CD14-positive monocyte (primary cell): ENCODE results near the gene VWA5B1. TPM values are rescaled to one million over a fixed set of nuclear protein-coding genes. Genes with fewer than 3 reads are reported as not detected.

Experiments used
- DNase-seq, 3 donors: peaks; one replicate each; pipeline ENCODE4 v3.0.0-alpha.2; 2011 to 2022
- H2AFZ ChIP-seq: 2 replicates; pipeline ENCODE4 v1.6.0; 2012; ENCODE audit warnings: mild to moderate bottlenecking, low read depth, low read length, inconsistent platforms; ENCODE audit not compliant: insufficient read depth, poor library complexity, severe bottlenecking
- H3K27ac ChIP-seq, 2 donors: 1 replicate in 1 of 2; 2 replicates in 1 of 2; pipeline ENCODE4 v1.5.1; 2012 to 2013; ENCODE audit warnings: low read length in 2 of 2, control low read depth in 1 of 2, inconsistent platforms in 1 of 2, low read depth in 1 of 2, mild to moderate bottlenecking in 1 of 2
- H3K27me3 ChIP-seq, 2 donors: one replicate each; pipeline versions ENCODE4 v1.6.0 to v1.6.1; 2011 to 2013; ENCODE audit warnings: low read length in 2 of 2; ENCODE audit not compliant: control insufficient read depth in 2 of 2, insufficient read depth in 2 of 2
- H3K36me3 ChIP-seq, 2 donors: replicated peaks in 1 of 2; 1 replicate in 1 of 2; 2 replicates in 1 of 2; pipeline versions ENCODE4 v1.5.1 to v1.6.1; 2012 to 2013; ENCODE audit warnings: low read length in 2 of 2, control low read depth in 1 of 2, inconsistent platforms in 1 of 2, mild to moderate bottlenecking in 1 of 2; ENCODE audit not compliant: insufficient read depth in 2 of 2, control insufficient read depth in 1 of 2
- H3K4me1 ChIP-seq, 2 donors: 1 replicate in 1 of 2; 2 replicates in 1 of 2; pipeline versions ENCODE4 v1.5.1 to v1.6.1; 2012 to 2013; ENCODE audit warnings: low read length in 2 of 2, control low read depth in 1 of 2, inconsistent platforms in 1 of 2, mild to moderate bottlenecking in 1 of 2, moderate library complexity in 1 of 2; ENCODE audit not compliant: insufficient read depth in 2 of 2, control insufficient read depth in 1 of 2
- H3K4me2 ChIP-seq: replicated peaks from 2 replicates; pipeline ENCODE3; 2012; ENCODE audit warnings: low read length, moderate library complexity, mild to moderate bottlenecking; ENCODE audit not compliant: poor library complexity, severe bottlenecking; ENCODE audit errors: extremely low read depth
- H3K4me3 ChIP-seq, 3 experiments: fragments of 200-600 bp in 1 of 3; sonication (generic) in 1 of 3; replicated peaks in 1 of 3; 1 replicate in 2 of 3; 2 replicates in 1 of 3; pipeline ENCODE4 v1.5.1; 2011 to 2013; ENCODE audit warnings: low read length in 3 of 3, mild to moderate bottlenecking in 3 of 3, control low read depth in 2 of 3, low read depth in 2 of 3, inconsistent platforms in 1 of 3, moderate library complexity in 1 of 3
- H3K79me2 ChIP-seq: 2 replicates; pipeline ENCODE4 v1.6.0; 2012; ENCODE audit warnings: mild to moderate bottlenecking, control low read depth, inconsistent platforms, low read length, moderate library complexity; ENCODE audit not compliant: insufficient read depth
- H3K9ac ChIP-seq: 2 replicates; pipeline ENCODE4 v1.6.0; 2017; ENCODE audit warnings: low read length, mild to moderate bottlenecking; ENCODE audit not compliant: insufficient read depth, poor library complexity, severe bottlenecking
- H3K9me3 ChIP-seq, 2 donors: replicated peaks in 1 of 2; 1 replicate in 1 of 2; 2 replicates in 1 of 2; pipeline versions ENCODE4 v1.5.1 to v1.6.1; 2012 to 2013; ENCODE audit warnings: low read length in 2 of 2, control low read depth in 1 of 2; ENCODE audit not compliant: control insufficient read depth in 1 of 2, insufficient read depth in 1 of 2
- H4K20me1 ChIP-seq: 2 replicates; pipeline ENCODE4 v1.6.0; 2012; ENCODE audit warnings: mild to moderate bottlenecking, low read length, control low read depth, moderate library complexity; ENCODE audit not compliant: insufficient read depth
- H3K27ac Mint-ChIP-seq, 7 donors: one replicate each; pipeline ENCODE4 v1.8.0; 2020; ENCODE audit warnings: mild to moderate bottlenecking in 7 of 7, mixed read lengths in 7 of 7, moderate library complexity in 6 of 7, inconsistent platforms in 2 of 7
- H3K27me3 Mint-ChIP-seq, 3 donors: one replicate each; pipeline ENCODE4 v1.8.0; 2021 to 2022; ENCODE audit warnings: low read depth in 3 of 3, mild to moderate bottlenecking in 3 of 3, mixed read lengths in 3 of 3, moderate library complexity in 3 of 3, inconsistent platforms in 1 of 3
- H3K36me3 Mint-ChIP-seq, 2 donors: one replicate each; pipeline ENCODE4 v1.8.0; 2020; ENCODE audit warnings: mixed read lengths in 2 of 2, inconsistent platforms in 1 of 2, mild to moderate bottlenecking in 1 of 2
- H3K4me1 Mint-ChIP-seq: one replicate; pipeline ENCODE4 v1.8.0; 2020; ENCODE audit warnings: mild to moderate bottlenecking, mixed read lengths
- H3K4me3 Mint-ChIP-seq, 2 donors: one replicate each; pipeline ENCODE4 v1.8.0; 2020; ENCODE audit warnings: mild to moderate bottlenecking in 2 of 2, mixed read lengths in 2 of 2, moderate library complexity in 1 of 2
- H3K9me3 Mint-ChIP-seq, 7 donors: one replicate each; pipeline ENCODE4 v1.8.0; 2020 to 2022; ENCODE audit warnings: mixed read lengths in 7 of 7, mild to moderate bottlenecking in 6 of 7, moderate library complexity in 6 of 7, inconsistent platforms in 2 of 7
- WGBS: methylation state at CpG from one replicate; pipeline ENCODE4 v1.1.5; 2013; ENCODE audit warnings: missing lambda C conversion rate; ENCODE audit not compliant: insufficient coverage; 5-methylcytosine and 5-hydroxymethylcytosine counted together
- intact Hi-C, 2 donors: fragments of 100-400 bp; cut with micrococcal nuclease; formaldehyde crosslinking; loops; one replicate each; pipeline versions ENCODE4 v1.15.0 to v1.15.1; 2023
- polyA plus RNA-seq, 3 donors: library from polyadenylated mRNA; depleted of rRNA in 1 of 3; unstranded in 2 of 3; stranded (reverse) in 1 of 3; fragments of 300-500 nt in 2 of 3; fragments of >200 nt in 1 of 3; fragmentation: Illumina TruSeq in 2 of 3; gene quantifications; 1 replicate in 2 of 3; 2 replicates in 1 of 3; pipeline ENCODE4 v1.2.3, GENCODE V29; 2012 to 2021
- TF ChIP-seq, protein P1 (sequence below): fragments of 200-600 bp; IDR thresholded peaks from one replicate; pipeline ENCODE4 v1.8.0; 2022; ENCODE audit warnings: antibody characterized with exemption, mild to moderate bottlenecking

Gene VWA5B1
- polyA plus RNA-seq, 3 donors, result not detected

DNA sequence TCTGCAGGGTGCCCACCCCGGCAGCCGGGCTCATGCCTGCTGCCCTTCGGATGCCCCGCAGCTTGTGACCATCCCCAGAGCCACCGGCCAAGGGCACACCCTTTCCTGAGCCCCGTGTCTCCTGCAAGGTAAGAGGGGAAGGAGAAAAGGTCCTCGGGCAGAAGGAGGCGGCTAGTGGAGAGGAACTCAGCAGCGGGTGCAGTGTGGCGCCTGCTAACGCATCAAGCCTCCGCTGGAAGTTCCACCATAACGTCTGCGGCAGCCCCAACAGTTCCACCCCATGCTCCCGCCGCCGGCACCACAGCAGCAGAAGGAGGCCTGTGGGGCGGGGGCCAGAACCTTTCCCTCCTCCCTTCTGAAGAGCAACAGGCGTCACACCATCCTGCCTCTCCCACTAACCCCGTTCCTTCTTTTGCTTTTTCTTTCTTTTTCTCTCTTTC is 990 bp downstream of the VWA5B1 start:
- H4K20me1 ChIP-seq, result no peaks in the 10 kb centered on the region
- no peaks in the 10 kb centered on the region for H3K36me3 ChIP-seq
- WGBS, result 5% methylated on average over 14 of the region's 20 CpGs
- Mint-ChIP-seq H3K4me3 (peak overlapping the region in 1 of 2 donors; percentile 66), H3K36me3 (no peaks in the 10 kb centered on the region), H3K9me3 (peaks cover 0 to 11% (median 0%) of the 10 kb centered on the region in 7 donors), H3K4me1 (no peaks in the 10 kb centered on the region), H3K27ac (no peak overlapping the region), H3K27me3 (peaks cover 34 to 41% (median 36%) of the 10 kb centered on the region in 3 donors)
- H3K9me3 ChIP-seq, result no peaks in the 10 kb centered on the region
- DNase-seq, result no peak
- no peak overlapping the region for H3K9ac ChIP-seq
- peaks cover 0 to 31% of the 10 kb centered on the region in 2 donors for H3K27me3 ChIP-seq
- H3K79me2 ChIP-seq, result no peaks in the 10 kb centered on the region
- H3K4me3 ChIP-seq, result no peak overlapping the region
- TF ChIP-seq, protein P1, sequence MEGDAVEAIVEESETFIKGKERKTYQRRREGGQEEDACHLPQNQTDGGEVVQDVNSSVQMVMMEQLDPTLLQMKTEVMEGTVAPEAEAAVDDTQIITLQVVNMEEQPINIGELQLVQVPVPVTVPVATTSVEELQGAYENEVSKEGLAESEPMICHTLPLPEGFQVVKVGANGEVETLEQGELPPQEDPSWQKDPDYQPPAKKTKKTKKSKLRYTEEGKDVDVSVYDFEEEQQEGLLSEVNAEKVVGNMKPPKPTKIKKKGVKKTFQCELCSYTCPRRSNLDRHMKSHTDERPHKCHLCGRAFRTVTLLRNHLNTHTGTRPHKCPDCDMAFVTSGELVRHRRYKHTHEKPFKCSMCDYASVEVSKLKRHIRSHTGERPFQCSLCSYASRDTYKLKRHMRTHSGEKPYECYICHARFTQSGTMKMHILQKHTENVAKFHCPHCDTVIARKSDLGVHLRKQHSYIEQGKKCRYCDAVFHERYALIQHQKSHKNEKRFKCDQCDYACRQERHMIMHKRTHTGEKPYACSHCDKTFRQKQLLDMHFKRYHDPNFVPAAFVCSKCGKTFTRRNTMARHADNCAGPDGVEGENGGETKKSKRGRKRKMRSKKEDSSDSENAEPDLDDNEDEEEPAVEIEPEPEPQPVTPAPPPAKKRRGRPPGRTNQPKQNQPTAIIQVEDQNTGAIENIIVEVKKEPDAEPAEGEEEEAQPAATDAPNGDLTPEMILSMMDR, result no peak
- intact Hi-C loops, result no loop called here
- H3K4me2 ChIP-seq, result no peak overlapping the region
- H3K4me1 ChIP-seq, result no peaks in the 10 kb centered on the region
- H2AFZ ChIP-seq, result no peak overlapping the region
- no peak overlapping the region for H3K27ac ChIP-seq

DNA sequence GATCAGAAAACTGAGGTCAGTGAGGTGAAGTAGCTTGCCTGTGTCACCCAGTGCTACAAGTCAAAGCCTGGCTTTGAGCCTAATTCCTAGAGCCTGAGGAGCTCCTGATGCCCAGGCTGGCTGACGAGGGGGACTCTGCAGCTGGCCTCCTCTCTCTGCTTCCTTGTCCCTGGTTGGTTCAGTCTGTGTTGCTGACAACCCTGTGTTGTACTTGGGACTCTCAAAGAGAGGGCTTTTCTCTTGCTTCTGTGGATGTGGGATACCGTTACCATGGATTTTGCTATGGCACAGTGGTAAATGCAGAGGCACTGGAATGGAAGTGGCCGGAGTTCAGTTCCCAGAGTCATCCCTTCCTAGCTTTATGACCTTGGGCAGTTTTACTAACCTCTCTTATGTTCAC is 8.0 kb downstream of the VWA5B1 start:
- Mint-ChIP-seq H3K36me3 (no peaks in the 10 kb centered on the region), H3K9me3 (peaks cover 0 to 5% (median 0%) of the 10 kb centered on the region in 7 donors), H3K27me3 (peaks cover 8 to 14% (median 11%) of the 10 kb centered on the region in 3 donors), H3K27ac (no peak overlapping the region), H3K4me3 (no peak overlapping the region), H3K4me1 (no peaks in the 10 kb centered on the region)
- H4K20me1 ChIP-seq, result no peaks in the 10 kb centered on the region
- H3K79me2 ChIP-seq, result no peaks in the 10 kb centered on the region
- intact Hi-C loops, result no loop called here
- H3K36me3 ChIP-seq, result no peaks in the 10 kb centered on the region
- H3K27ac ChIP-seq, result no peak overlapping the region
- H3K4me3 ChIP-seq, result no peak overlapping the region
- WGBS, result 80% methylated on average over 1 of the region's 3 CpGs
- TF ChIP-seq, protein P1, result no peak
- H3K9ac ChIP-seq, result no peak overlapping the region
- no peaks in the 10 kb centered on the region for H3K4me1 ChIP-seq
- no peak overlapping the region for H2AFZ ChIP-seq
- no peak for DNase-seq
- H3K4me2 ChIP-seq, result no peak overlapping the region
- H3K27me3 ChIP-seq, result no peaks in the 10 kb centered on the region
- no peaks in the 10 kb centered on the region for H3K9me3 ChIP-seq
